DMS153 (cell line): ENCODE measurements around the gene DMAC2L.
"Not testable (repeated sequence)": the region's sequence is repeated elsewhere in the genome, so short reads cannot be mapped to it uniquely, and the experiment has no call there.

ENCODE experiments used
- DNase-seq: peaks from one replicate; lab custom pipeline; 2025; lab: John Stamatoyannopoulos, UW

DMAC2L gene

GRCh38 chr14:50354527-50354926 lies 42.4 kb downstream of the DMAC2L start:
- DNase-seq = no peak

GRCh38 chr14:50355692-50356091 lies 43.6 kb downstream of the DMAC2L start:
- DNase-seq = no peak

GRCh38 chr14:50356283-50356682 lies 44.2 kb downstream of the DMAC2L start:
- not testable (repeated sequence) for DNase-seq

- no peak for DNase-seq
Observed at GRCh38 chr14:50357124-50357523, 45.0 kb downstream of the DMAC2L start.

- DNase-seq = no peak
Observed at GRCh38 chr14:50357753-50358395, 45.8 kb downstream of the DMAC2L start.

- DNase-seq = no peak
Observed at GRCh38 chr14:50359631-50360030, 47.5 kb downstream of the DMAC2L start.

- no peak for DNase-seq
Observed at GRCh38 chr14:50360093-50360492, 48.0 kb downstream of the DMAC2L start.

GRCh38 chr14:50360851-50361250 lies 48.7 kb downstream of the DMAC2L start:
- no peak for DNase-seq

- not testable (repeated sequence) for DNase-seq
Observed at GRCh38 chr14:50361473-50362403, 49.6 kb downstream of the DMAC2L start.

GRCh38 chr14:50362764-50363713 lies 50.9 kb downstream of the DMAC2L start:
- no peak for DNase-seq

- DNase-seq = no peak
Observed at GRCh38 chr14:50363714-50364111, 51.6 kb downstream of the DMAC2L start.

- DNase-seq = no peak
Observed at GRCh38 chr14:50364792-50365191, 52.7 kb downstream of the DMAC2L start.

GRCh38 chr14:50365572-50365971 lies 53.4 kb downstream of the DMAC2L start:
- DNase-seq = not testable (repeated sequence)

- DNase-seq = no peak
Observed at GRCh38 chr14:50366115-50366514, 54.0 kb downstream of the DMAC2L start.

GRCh38 chr14:50366589-50366988 lies 54.5 kb downstream of the DMAC2L start:
- DNase-seq = no peak

- DNase-seq = no peak
Observed at GRCh38 chr14:50371546-50371945, 59.4 kb downstream of the DMAC2L start.

GRCh38 chr14:50373959-50374358 lies 61.8 kb downstream of the DMAC2L start:
- DNase-seq = no peak

GRCh38 chr14:50375760-50376159 lies 63.6 kb downstream of the DMAC2L start:
- DNase-seq = no peak
